ENCODE results near the gene MOV10L1. TPM values are rescaled to one million over a fixed set of nuclear protein-coding genes. Genes with fewer than 3 reads are reported as not detected.

Gene MOV10L1
- total RNA-seq, 1 donor, result 0.36 TPM

DNA sequence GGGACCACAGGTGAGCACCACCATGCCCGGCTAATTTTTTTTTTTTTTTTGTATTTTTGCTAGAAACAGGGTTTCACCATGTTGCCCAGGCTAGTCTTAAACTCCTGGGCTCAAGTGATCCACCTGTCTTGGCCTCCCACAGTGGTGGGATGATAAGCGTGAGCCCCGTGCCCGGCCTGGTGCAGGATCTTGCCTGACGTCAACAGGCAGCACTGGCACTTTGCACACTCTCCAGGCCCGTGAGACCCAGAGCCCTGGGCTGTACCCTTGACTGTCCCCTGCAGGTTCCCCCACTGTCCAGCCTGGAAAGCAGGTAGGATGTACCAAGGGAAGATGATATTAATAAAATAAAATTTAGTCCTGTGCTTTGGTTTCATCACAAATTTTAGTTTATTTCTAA lies 51.7 kb downstream of the MOV10L1 start:
- no peak overlapping the region for H2AFZ ChIP-seq (ENCODE audit: low read length)
- no peaks in the 10 kb centered on the region for H3K79me2 ChIP-seq (ENCODE audit: insufficient read depth, low read length)
- TF ChIP-seq, protein P1, sequence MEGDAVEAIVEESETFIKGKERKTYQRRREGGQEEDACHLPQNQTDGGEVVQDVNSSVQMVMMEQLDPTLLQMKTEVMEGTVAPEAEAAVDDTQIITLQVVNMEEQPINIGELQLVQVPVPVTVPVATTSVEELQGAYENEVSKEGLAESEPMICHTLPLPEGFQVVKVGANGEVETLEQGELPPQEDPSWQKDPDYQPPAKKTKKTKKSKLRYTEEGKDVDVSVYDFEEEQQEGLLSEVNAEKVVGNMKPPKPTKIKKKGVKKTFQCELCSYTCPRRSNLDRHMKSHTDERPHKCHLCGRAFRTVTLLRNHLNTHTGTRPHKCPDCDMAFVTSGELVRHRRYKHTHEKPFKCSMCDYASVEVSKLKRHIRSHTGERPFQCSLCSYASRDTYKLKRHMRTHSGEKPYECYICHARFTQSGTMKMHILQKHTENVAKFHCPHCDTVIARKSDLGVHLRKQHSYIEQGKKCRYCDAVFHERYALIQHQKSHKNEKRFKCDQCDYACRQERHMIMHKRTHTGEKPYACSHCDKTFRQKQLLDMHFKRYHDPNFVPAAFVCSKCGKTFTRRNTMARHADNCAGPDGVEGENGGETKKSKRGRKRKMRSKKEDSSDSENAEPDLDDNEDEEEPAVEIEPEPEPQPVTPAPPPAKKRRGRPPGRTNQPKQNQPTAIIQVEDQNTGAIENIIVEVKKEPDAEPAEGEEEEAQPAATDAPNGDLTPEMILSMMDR (IDR thresholded peaks at IDR 0.05; ENCODE audit: extremely low read depth, low read depth, low read length), result no peak
- no peaks in the 10 kb centered on the region for H3K36me3 ChIP-seq (ENCODE audit: insufficient read depth, low read length)
- H3K27me3 ChIP-seq (ENCODE audit: insufficient read depth, low read length), result peaks cover 34% of the 10 kb centered on the region
- no peaks in the 10 kb centered on the region for H3K9me3 ChIP-seq (ENCODE audit: low read depth, low read length)
- H3K4me3 ChIP-seq (ENCODE audit: insufficient read depth, low read length), result no peak overlapping the region
- no peak overlapping the region for H3K27ac ChIP-seq (ENCODE audit: low read depth, low read length)
- DNase-seq (ENCODE audit: insufficient read length, low spot score, missing footprints), result no peak
- no peak overlapping the region for H3K4me2 ChIP-seq (ENCODE audit: insufficient read depth, low read length)
- H4K20me1 ChIP-seq (ENCODE audit: insufficient read depth, low read length), result no peaks in the 10 kb centered on the region
- no peaks in the 10 kb centered on the region for H3K4me1 ChIP-seq (ENCODE audit: insufficient read depth, low read length)

DNA sequence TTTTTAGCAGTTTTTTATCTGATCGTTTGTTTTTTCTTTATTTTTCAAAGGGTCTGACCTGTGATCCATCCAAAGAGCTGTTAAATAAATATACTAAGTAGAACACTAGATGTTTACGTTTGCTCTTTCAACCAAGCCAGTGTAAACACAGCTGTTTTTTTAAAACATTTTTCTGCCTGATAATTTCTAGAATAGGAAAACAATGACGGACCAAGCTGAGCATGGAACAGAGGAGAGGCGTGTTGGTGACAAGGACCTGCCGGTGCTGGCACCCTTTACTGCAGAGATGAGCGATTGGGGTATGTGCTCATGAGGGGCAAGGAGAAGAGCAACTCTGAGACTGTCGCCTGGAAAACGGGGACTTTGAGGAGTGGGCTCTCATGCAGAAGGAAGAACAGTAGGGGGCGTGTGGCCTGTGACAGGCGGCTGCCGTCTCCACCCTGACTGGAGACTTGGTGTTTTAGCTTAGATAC lies 52.1 kb downstream of the MOV10L1 start:
- Histone ChIP-seq H3K36me3 (ENCODE audit: insufficient read depth, low read length) (no peaks in the 10 kb centered on the region), H3K27me3 (ENCODE audit: insufficient read depth, low read length) (peaks cover 31% of the 10 kb centered on the region), H3K4me1 (ENCODE audit: insufficient read depth, low read length) (no peaks in the 10 kb centered on the region), H2AFZ (ENCODE audit: low read length) (no peak overlapping the region), H3K4me2 (ENCODE audit: insufficient read depth, low read length) (no peak overlapping the region), H3K4me3 (ENCODE audit: insufficient read depth, low read length) (no peak overlapping the region), H3K27ac (ENCODE audit: low read depth, low read length) (no peak overlapping the region), H3K79me2 (ENCODE audit: insufficient read depth, low read length) (no peaks in the 10 kb centered on the region), H3K9me3 (ENCODE audit: low read depth, low read length) (no peaks in the 10 kb centered on the region), H4K20me1 (ENCODE audit: insufficient read depth, low read length) (no peaks in the 10 kb centered on the region)
- TF ChIP-seq, protein P1 (IDR thresholded peaks at IDR 0.05; ENCODE audit: extremely low read depth, low read depth, low read length), result no peak
- peak; percentile 62 for DNase-seq (ENCODE audit: insufficient read length, low spot score, missing footprints)

DNA sequence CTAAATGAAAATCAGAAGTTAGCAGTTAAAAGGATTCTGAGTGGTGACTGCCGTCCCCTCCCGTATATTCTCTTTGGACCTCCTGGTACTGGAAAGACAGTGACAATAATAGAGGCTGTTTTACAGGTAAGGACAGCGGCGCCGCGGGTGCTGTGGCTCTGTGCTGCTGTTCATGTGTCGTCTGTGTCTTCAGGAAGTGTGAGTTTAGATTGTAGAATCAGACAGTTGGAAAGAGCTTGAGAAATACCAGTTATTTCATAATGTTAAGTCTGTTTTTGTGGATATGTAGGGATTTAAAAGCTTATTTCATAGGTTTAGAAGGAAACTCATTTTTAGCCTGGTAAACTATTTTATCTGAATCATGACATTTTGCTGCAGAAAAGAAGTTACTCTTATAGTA lies 53.3 kb downstream of the MOV10L1 start:
- TF ChIP-seq, protein P1 (IDR thresholded peaks at IDR 0.05; ENCODE audit: extremely low read depth, low read depth, low read length), result no peak
- DNase-seq (ENCODE audit: insufficient read length, low spot score, missing footprints), result peak; percentile 14
- H3K4me3 ChIP-seq (ENCODE audit: insufficient read depth, low read length), result no peak overlapping the region

DNA sequence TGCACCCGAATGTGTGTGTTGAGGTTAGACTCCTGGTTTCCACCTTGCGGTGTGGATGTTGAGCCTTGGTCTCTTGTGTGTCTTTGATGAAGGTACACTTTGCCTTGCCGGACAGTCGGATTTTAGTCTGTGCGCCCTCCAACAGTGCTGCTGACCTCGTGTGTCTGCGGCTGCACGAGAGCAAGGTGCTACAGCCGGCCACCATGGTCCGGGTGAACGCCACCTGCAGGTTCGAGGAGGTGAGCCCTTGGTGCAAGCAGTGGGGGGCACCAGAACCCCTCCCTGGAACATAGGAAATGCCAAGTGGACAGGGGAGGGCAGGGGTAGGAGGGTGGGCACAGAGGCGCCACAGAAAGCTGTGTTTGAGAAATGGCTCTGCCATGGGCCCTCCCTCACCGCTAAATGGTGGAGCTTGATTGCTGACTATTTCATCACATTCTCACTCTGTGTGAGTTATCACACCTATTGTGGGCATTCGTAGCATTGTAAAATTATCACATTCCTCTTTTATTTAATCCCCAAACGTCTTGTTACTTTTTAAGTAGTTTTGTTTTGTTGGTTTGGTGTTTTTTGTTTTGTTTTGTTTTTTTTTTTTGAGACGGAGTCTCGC lies 54.3 kb downstream of the MOV10L1 start:
- TF ChIP-seq, protein P1 (IDR thresholded peaks at IDR 0.05; ENCODE audit: extremely low read depth, low read depth, low read length), result no peak

More for the DNA sequence above, 53.3 kb downstream of the MOV10L1 start:
- Histone ChIP-seq H3K27ac (ENCODE audit: low read depth, low read length) (no peak overlapping the region), H3K4me2 (ENCODE audit: insufficient read depth, low read length) (no peak overlapping the region), H3K9me3 (ENCODE audit: low read depth, low read length) (no peaks in the 10 kb centered on the region), H3K27me3 (ENCODE audit: insufficient read depth, low read length) (peaks cover 31% of the 10 kb centered on the region), H3K79me2 (ENCODE audit: insufficient read depth, low read length) (no peaks in the 10 kb centered on the region), H4K20me1 (ENCODE audit: insufficient read depth, low read length) (no peaks in the 10 kb centered on the region), H3K4me1 (ENCODE audit: insufficient read depth, low read length) (no peaks in the 10 kb centered on the region), H3K36me3 (ENCODE audit: insufficient read depth, low read length) (no peaks in the 10 kb centered on the region), H2AFZ (ENCODE audit: low read length) (no peak overlapping the region)

More for the DNA sequence above, 54.3 kb downstream of the MOV10L1 start:
- DNase-seq (ENCODE audit: insufficient read length, low spot score, missing footprints), result peak; percentile 31
- Histone ChIP-seq H3K4me2 (ENCODE audit: insufficient read depth, low read length) (no peak overlapping the region), H4K20me1 (ENCODE audit: insufficient read depth, low read length) (no peaks in the 10 kb centered on the region), H3K79me2 (ENCODE audit: insufficient read depth, low read length) (no peaks in the 10 kb centered on the region), H3K9me3 (ENCODE audit: low read depth, low read length) (no peaks in the 10 kb centered on the region), H3K27ac (ENCODE audit: low read depth, low read length) (no peak overlapping the region), H3K4me1 (ENCODE audit: insufficient read depth, low read length) (no peaks in the 10 kb centered on the region), H3K4me3 (ENCODE audit: insufficient read depth, low read length) (no peak overlapping the region), H3K27me3 (ENCODE audit: insufficient read depth, low read length) (peaks cover 29% of the 10 kb centered on the region), H2AFZ (ENCODE audit: low read length) (no peak overlapping the region), H3K36me3 (ENCODE audit: insufficient read depth, low read length) (no peaks in the 10 kb centered on the region)
